NCI-H446 (cell line): ENCODE results near the gene MORC3.

Experiments used
- DNase-seq, 2 experiments: peaks; one replicate each; lab custom pipeline; 2025; lab: John Stamatoyannopoulos, UW

Gene MORC3

DNA sequence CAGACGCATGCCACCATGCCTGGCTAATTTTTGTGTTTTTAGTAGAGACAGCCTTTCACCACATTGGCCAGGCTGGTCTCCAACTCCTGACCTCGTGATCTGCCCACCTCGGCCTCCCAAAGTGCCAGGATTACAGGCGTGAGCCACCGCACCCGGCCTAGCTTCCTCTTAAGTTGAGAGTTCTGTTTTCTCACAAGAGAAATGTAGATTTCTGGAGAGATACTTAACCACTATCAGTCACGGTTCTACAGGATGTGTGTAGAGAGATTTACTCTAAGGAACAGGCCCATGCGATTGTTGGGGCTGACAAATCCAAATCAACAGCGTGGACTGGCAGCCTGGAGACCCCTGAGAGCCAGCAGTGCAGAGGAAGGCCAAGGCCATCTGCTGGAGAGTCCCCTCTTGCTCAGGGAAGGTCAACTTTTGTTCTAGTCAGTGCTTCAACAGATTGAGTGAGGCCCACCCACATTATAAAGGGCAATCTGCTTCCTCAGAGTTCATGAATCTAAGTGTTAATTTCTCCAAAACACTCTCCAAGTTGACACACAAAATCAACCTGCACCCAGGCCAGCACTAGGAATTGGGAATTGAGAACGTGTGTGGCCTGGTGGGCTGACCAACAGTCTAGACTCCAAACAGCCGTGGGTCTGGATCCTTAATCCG lies 103.9 kb downstream of the MORC3 start:
- no peak for DNase-seq

DNA sequence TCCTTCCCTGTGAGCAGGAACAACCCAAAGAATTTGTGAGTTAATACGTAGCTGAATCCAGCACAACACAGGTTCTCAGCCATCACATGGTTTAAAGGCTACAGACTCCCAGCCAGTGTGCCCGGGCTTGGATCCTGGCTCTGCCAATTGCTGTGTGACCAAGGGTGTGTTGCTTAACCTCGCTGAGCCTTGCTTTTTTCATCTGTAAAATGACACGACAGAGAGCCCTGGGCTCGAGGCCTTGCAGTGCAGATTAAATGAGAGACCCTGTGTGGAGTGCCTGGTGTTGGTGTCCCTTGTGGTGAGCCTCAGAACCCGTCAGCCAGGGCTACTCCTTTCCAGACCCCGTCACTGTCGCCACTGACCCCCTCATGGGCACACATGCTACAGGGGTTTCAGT lies 104.6 kb downstream of the MORC3 start:
- no peak for DNase-seq

DNA sequence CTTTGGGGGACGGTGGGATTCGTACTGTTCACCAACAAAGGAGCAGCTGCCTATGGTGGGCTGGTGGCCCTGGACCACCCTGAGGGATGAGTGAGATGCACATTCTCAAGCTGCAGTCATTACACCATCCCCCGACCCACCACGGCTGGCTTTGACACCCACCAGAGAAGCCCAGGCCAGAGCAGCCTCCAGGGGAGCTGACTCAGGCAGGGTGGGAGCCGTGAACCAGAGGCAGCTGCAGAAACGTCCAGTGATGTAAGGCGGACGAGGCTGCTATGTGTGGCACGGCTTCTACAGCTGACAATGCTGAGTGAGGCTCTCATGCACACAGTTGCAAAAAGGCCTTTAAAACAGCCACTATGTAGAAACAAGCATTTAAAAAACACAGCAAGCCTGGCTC lies 105.3 kb downstream of the MORC3 start:
- DNase-seq = no peak
